IgD-negative memory B cell (primary cell): ENCODE measurements around the gene CWF19L1. TPM values are rescaled to one million over a fixed set of nuclear protein-coding genes. Genes with fewer than 3 reads are reported as not detected.
"Not testable (repeated sequence)": the region's sequence is repeated elsewhere in the genome, so short reads cannot be mapped to it uniquely, and the experiment has no call there.

Experiments
- H3K27ac Mint-ChIP-seq, 3 donors: one replicate each; pipeline ENCODE4 v1.8.0; 2020 to 2022; ENCODE audit warnings: mild to moderate bottlenecking in 3 of 3, mixed read lengths in 3 of 3, moderate library complexity in 1 of 3
- H3K27me3 Mint-ChIP-seq: one replicate; pipeline ENCODE4 v1.8.0; 2021; ENCODE audit warnings: mixed read lengths
- H3K36me3 Mint-ChIP-seq: one replicate; pipeline ENCODE4 v1.8.0; 2020; ENCODE audit warnings: mild to moderate bottlenecking, mixed read lengths
- H3K4me1 Mint-ChIP-seq, 3 donors: one replicate each; pipeline ENCODE4 v1.8.0; 2020 to 2022; ENCODE audit warnings: mixed read lengths in 3 of 3, mild to moderate bottlenecking in 1 of 3
- H3K4me3 Mint-ChIP-seq, 4 donors: one replicate each; pipeline ENCODE4 v1.8.0; 2020 to 2022; ENCODE audit warnings: mild to moderate bottlenecking in 4 of 4, mixed read lengths in 4 of 4, moderate library complexity in 3 of 4
- H3K9me3 Mint-ChIP-seq, 3 donors: one replicate each; pipeline ENCODE4 v1.8.0; 2020 to 2021; ENCODE audit warnings: mixed read lengths in 3 of 3, mild to moderate bottlenecking in 1 of 3
- polyA plus RNA-seq: library from polyadenylated mRNA; unstranded; fragments of 300-500 nt; fragmentation: Illumina TruSeq; gene quantifications from one replicate; pipeline ENCODE4 v1.2.3, GENCODE V29; 2021

CWF19L1 gene
- 26.7 TPM for polyA plus RNA-seq

GRCh38 chr10:100267239-100268104 lies at the start of gene CWF19L1:
CWF19L1 (minus strand) TSS chr10:100267638; CDS start chr10:100267593, 45 bp downstream.
- Mint-ChIP-seq H3K4me1 (peaks cover 19 to 25% (median 24%) of the 10 kb centered on the region in 3 donors), H3K36me3 (peaks cover 3% of the 10 kb centered on the region), H3K27me3 (no peaks in the 10 kb centered on the region), H3K9me3 (peaks cover 0 to 1% (median 0%) of the 10 kb centered on the region in 3 donors), H3K4me3 (peak within 1 kb of the TSS; percentile 95 to 100 (median 100)), H3K27ac (peak within 1 kb of the TSS; percentile 83 to 99 (median 99))

GRCh38 chr10:100315615-100316014 lies 48.2 kb upstream of the CWF19L1 start:
- no peaks in the 10 kb centered on the region for H3K4me1 Mint-ChIP-seq
- H3K27me3 Mint-ChIP-seq: peaks cover 35% of the 10 kb centered on the region
- peaks cover 0 to 3% (median 0%) of the 10 kb centered on the region in 3 donors for H3K9me3 Mint-ChIP-seq
- H3K27ac Mint-ChIP-seq: no peak overlapping the region
- no peaks in the 10 kb centered on the region for H3K36me3 Mint-ChIP-seq
- no peak overlapping the region for H3K4me3 Mint-ChIP-seq

DNA sequence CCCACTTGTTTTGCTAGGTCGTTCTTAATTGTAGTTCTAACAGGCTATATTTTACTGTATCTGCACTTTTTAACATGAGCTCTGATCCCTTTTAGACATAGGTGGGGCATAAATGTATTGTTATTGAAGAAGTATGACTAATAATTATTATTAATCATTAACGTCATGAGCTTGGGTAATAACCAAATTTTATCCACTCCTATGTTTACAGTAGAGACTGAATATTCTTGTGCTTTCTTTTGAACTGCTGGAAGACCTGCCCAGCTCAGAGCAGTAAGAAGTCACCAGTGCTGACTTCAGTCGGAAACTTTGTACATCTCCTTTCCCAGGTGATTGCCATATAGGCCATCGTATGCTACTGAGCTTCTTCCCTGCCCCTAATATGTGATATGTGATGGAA lies 43.9 kb upstream of the CWF19L1 start:
- Mint-ChIP-seq H3K27ac (no peak overlapping the region), H3K36me3 (no peaks in the 10 kb centered on the region), H3K9me3 (peaks cover 0 to 3% (median 0%) of the 10 kb centered on the region in 3 donors), H3K4me1 (no peaks in the 10 kb centered on the region), H3K4me3 (no peak overlapping the region), H3K27me3 (peaks cover 24% of the 10 kb centered on the region)

- Mint-ChIP-seq H3K27ac (no peak overlapping the region), H3K36me3 (no peaks in the 10 kb centered on the region), H3K27me3 (peaks cover 28% of the 10 kb centered on the region), H3K9me3 (peaks cover 0 to 3% (median 0%) of the 10 kb centered on the region in 3 donors), H3K4me1 (no peaks in the 10 kb centered on the region), H3K4me3 (no peak overlapping the region)
These were observed 40.2 kb upstream of the CWF19L1 start for GRCh38 chr10:100307684-100308083.

DNA sequence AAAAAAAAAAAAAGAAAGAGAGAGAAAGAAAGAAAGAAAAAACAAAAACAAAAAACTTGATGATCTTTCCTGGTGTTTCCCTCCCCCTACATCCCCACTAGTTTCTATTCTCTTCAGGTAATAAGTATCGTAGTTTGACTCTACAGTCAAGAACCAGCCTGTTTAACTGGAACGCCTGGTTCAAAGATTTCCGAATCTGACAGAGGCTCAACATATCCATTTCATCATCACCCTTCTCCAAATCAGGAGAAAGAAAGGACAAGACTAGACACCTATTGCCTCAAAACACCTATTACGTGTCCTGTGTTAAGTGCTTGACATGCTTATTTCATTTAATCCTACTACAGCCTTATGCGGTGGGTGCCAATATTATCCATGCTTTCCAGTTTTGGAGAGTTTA lies 39.4 kb upstream of the CWF19L1 start:
- H3K36me3 Mint-ChIP-seq: no peaks in the 10 kb centered on the region
- no peak overlapping the region for H3K4me3 Mint-ChIP-seq
- H3K9me3 Mint-ChIP-seq: peaks cover 0 to 1% (median 0%) of the 10 kb centered on the region in 3 donors
- H3K27me3 Mint-ChIP-seq: peaks cover 22% of the 10 kb centered on the region
- no peak overlapping the region for H3K27ac Mint-ChIP-seq
- no peaks in the 10 kb centered on the region for H3K4me1 Mint-ChIP-seq

- no peak overlapping the region for H3K27ac Mint-ChIP-seq
- H3K27me3 Mint-ChIP-seq: peaks cover 21% of the 10 kb centered on the region
These were observed 37.0 kb upstream of the CWF19L1 start for GRCh38 chr10:100304414-100304813.

GRCh38 chr10:100303724-100304319 lies 36.4 kb upstream of the CWF19L1 start:
- no peak overlapping the region for H3K27ac Mint-ChIP-seq
- peaks cover 21% of the 10 kb centered on the region for H3K27me3 Mint-ChIP-seq
- no peak overlapping the region for H3K4me3 Mint-ChIP-seq
- H3K36me3 Mint-ChIP-seq: no peaks in the 10 kb centered on the region
- peaks cover 0 to 4% (median 2%) of the 10 kb centered on the region in 3 donors for H3K9me3 Mint-ChIP-seq
- H3K4me1 Mint-ChIP-seq: no peaks in the 10 kb centered on the region

More at GRCh38 chr10:100304414-100304813, 37.0 kb upstream of the CWF19L1 start:
- Mint-ChIP-seq H3K36me3 (no peaks in the 10 kb centered on the region), H3K9me3 (peaks cover 0 to 4% (median 2%) of the 10 kb centered on the region in 3 donors), H3K4me1 (no peaks in the 10 kb centered on the region), H3K4me3 (no peak overlapping the region)

DNA sequence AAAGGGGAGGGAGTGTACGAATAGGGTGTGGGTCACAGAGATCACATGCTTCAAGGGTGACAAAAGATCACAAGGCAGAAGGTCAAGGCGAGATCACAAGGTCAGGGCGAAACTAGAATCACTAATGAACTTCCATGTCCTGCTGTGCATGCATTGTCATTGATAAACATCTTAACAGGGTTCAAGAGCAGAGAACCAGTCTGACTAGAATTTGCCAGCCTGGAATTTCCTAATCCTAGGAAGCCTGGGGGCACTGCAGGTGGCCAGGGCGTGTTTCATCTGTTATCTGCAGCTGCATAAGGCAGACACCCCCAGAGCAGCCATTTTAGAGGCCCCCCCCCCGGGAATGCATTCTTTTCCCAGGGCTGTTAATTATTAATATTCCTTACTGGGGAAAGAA lies 33.7 kb upstream of the CWF19L1 start:
- not testable (repeated sequence) for H3K4me1 Mint-ChIP-seq, H3K4me3 Mint-ChIP-seq, H3K36me3 Mint-ChIP-seq, H3K27ac Mint-ChIP-seq, H3K9me3 Mint-ChIP-seq
- peaks cover 17% of the 10 kb centered on the region for H3K27me3 Mint-ChIP-seq

DNA sequence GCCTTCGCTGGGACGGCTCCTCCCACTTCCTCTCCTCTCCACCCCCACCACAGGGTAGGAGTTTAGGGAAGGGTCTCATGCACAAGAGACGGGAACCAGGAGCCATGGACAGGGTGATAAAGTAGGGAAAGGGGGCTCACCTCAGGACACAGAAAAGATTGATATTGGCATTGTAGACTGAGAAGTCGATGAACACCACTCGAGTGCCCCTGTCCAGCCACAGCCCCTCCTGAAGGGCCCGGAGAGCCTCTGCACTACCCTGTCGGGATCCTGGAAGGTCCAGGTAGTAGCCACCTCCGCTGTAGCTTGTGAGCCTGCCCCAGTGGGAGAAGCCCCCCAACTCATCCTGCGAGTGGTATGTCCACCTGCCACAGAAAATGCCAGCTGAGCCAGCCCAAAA lies 29.8 kb upstream of the CWF19L1 start:
- Mint-ChIP-seq H3K4me1 (peaks cover 0 to 3% (median 0%) of the 10 kb centered on the region in 3 donors), H3K27me3 (peaks cover 8% of the 10 kb centered on the region), H3K27ac (no peak overlapping the region), H3K9me3 (peaks cover 0 to 4% (median 2%) of the 10 kb centered on the region in 3 donors), H3K36me3 (no peaks in the 10 kb centered on the region), H3K4me3 (no peak overlapping the region)

GRCh38 chr10:100293066-100293465 lies 25.6 kb upstream of the CWF19L1 start:
- Mint-ChIP-seq H3K9me3 (no peaks in the 10 kb centered on the region), H3K27me3 (peaks cover 4% of the 10 kb centered on the region), H3K27ac (no peak overlapping the region), H3K4me3 (no peak overlapping the region), H3K36me3 (no peaks in the 10 kb centered on the region), H3K4me1 (peaks cover 0 to 3% (median 0%) of the 10 kb centered on the region in 3 donors)

DNA sequence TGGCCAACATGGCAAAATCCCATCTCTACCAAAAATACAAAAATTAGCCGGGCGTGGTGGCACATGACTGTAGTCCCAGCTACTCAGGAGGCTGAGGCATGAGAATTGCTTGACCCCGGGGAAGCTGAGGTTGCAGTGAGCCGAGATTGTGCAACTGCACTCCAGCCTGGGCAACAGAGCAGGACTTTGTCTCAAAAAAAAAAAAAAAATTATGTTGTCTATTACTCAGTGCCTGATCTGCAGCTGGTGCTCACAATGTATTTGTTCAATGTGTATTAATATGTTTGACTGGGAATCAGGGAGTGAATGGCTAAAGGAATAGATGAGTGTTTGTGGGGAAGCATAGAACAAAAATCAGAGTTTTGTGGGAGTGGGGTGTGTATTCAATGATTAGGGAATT lies 24.9 kb upstream of the CWF19L1 start:
- H3K9me3 Mint-ChIP-seq, H3K36me3 Mint-ChIP-seq, H3K4me3 Mint-ChIP-seq, H3K27me3 Mint-ChIP-seq, H3K4me1 Mint-ChIP-seq, H3K27ac Mint-ChIP-seq: not testable (repeated sequence)

DNA sequence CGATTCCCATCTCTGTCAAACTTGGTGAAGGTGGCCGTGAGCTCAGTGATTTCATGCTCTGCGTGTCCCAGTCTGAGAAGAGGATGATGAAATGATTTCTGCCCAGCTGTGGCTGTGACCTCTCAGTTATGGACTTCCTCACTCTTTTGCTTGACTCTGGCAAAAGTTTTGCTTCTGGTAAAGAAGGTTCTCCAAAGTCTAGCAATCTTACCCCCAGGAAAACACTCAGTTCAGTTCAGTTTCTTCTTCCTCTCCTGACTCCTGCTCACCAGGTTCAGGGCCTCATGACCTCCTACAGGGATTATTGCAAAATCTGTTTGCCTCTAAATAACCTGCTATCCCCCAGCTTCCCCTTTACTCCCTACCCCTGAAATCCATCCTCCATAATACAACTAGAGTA lies 23.9 kb upstream of the CWF19L1 start:
- Mint-ChIP-seq H3K4me3 (peak overlapping the region in 1 of 4 donors; percentile 68), H3K27me3 (peaks cover 2% of the 10 kb centered on the region), H3K27ac (peak overlapping the region in 1 of 3 donors; percentile 16), H3K4me1 (peaks cover 0 to 7% (median 5%) of the 10 kb centered on the region in 3 donors), H3K36me3 (no peaks in the 10 kb centered on the region), H3K9me3 (no peaks in the 10 kb centered on the region)

GRCh38 chr10:100289641-100290040 lies 22.2 kb upstream of the CWF19L1 start:
- Mint-ChIP-seq H3K27ac (no peak overlapping the region), H3K4me3 (no peak overlapping the region), H3K9me3 (no peaks in the 10 kb centered on the region), H3K27me3 (no peaks in the 10 kb centered on the region), H3K4me1 (peaks cover 6 to 20% (median 19%) of the 10 kb centered on the region in 3 donors), H3K36me3 (no peaks in the 10 kb centered on the region)

- Mint-ChIP-seq H3K4me3 (peak overlapping the region in 3 of 4 donors; percentile 4 to 89 (median 75)), H3K27me3 (no peaks in the 10 kb centered on the region), H3K4me1 (peaks cover 6 to 24% (median 23%) of the 10 kb centered on the region in 3 donors), H3K27ac (peak overlapping the region in 2 of 3 donors; percentile 66 to 98), H3K9me3 (no peaks in the 10 kb centered on the region), H3K36me3 (no peaks in the 10 kb centered on the region)
These were observed 20.8 kb upstream of the CWF19L1 start for GRCh38 chr10:100288196-100288595.

GRCh38 chr10:100287756-100288155 lies 20.3 kb upstream of the CWF19L1 start:
- Mint-ChIP-seq H3K27me3 (no peaks in the 10 kb centered on the region), H3K9me3 (no peaks in the 10 kb centered on the region), H3K27ac (peak overlapping the region in 2 of 3 donors; percentile 66 to 98), H3K4me1 (peaks cover 6 to 24% (median 23%) of the 10 kb centered on the region in 3 donors), H3K4me3 (peak overlapping the region; percentile 75 to 99 (median 93)), H3K36me3 (no peaks in the 10 kb centered on the region)
